NCI-H526 treated with DMSO at 0.1 percent for 48 hours (cell line): Measurements from ENCODE around the gene BMF.

Source experiments
- DNase-seq: peaks from one replicate; lab custom pipeline; 2025; lab: John Stamatoyannopoulos, UW

Gene BMF

GRCh38 chr15:40065166-40065565 is 43.5 kb downstream of the BMF start:
- no peak for DNase-seq

GRCh38 chr15:40064231-40064894 is 44.3 kb downstream of the BMF start:
- no peak for DNase-seq

- DNase-seq = no peak
These were observed 45.1 kb downstream of the BMF start for GRCh38 chr15:40063563-40064011.

GRCh38 chr15:40062816-40063562 is 45.7 kb downstream of the BMF start:
- DNase-seq = no peak

- no peak for DNase-seq
These were observed 47.3 kb downstream of the BMF start for GRCh38 chr15:40061212-40061901.

- no peak for DNase-seq
These were observed 48.3 kb downstream of the BMF start for GRCh38 chr15:40060236-40060961.

GRCh38 chr15:40059821-40060220 is 48.9 kb downstream of the BMF start:
- no peak for DNase-seq

GRCh38 chr15:40058476-40059140 is 50.1 kb downstream of the BMF start:
- DNase-seq = no peak

- peak; percentile 12 for DNase-seq
These were observed 52.9 kb downstream of the BMF start for GRCh38 chr15:40055576-40056293.

GRCh38 chr15:40054855-40055575 is 53.7 kb downstream of the BMF start:
- DNase-seq = peak; percentile 68

GRCh38 chr15:40054605-40054854 is 54.1 kb downstream of the BMF start:
- DNase-seq = no peak

GRCh38 chr15:40053831-40054604 is 54.7 kb downstream of the BMF start:
- DNase-seq = no peak

GRCh38 chr15:40053079-40053830 is 55.4 kb downstream of the BMF start:
- no peak for DNase-seq

- DNase-seq = no peak
These were observed 56.1 kb downstream of the BMF start for GRCh38 chr15:40052604-40053003.

GRCh38 chr15:40051616-40052415 is 56.9 kb downstream of the BMF start:
- no peak for DNase-seq

GRCh38 chr15:40050788-40051470 is 57.8 kb downstream of the BMF start:
- DNase-seq = no peak

GRCh38 chr15:40048926-40049475 is 59.7 kb downstream of the BMF start:
- DNase-seq = no peak
